NCI-H524 treated with DMSO at 0.1 percent for 48 hours (cell line): ENCODE results near the gene SND1.

Experiments used
- DNase-seq: peaks from one replicate; lab custom pipeline; 2025; lab: John Stamatoyannopoulos, UW

SND1 gene

GRCh38 chr7:127996253-127997071 is 344.5 kb downstream of the SND1 start:
- DNase-seq = no peak

GRCh38 chr7:127997226-127997922 is 345.4 kb downstream of the SND1 start:
- no peak for DNase-seq

GRCh38 chr7:127998671-127999070 is 346.7 kb downstream of the SND1 start:
- no peak for DNase-seq

GRCh38 chr7:128000048-128000447 is 348.1 kb downstream of the SND1 start:
- DNase-seq = no peak

- DNase-seq = no peak
Observed at GRCh38 chr7:128000854-128001265, 348.9 kb downstream of the SND1 start.

- DNase-seq = no peak
Observed at GRCh38 chr7:128003167-128003566, 351.2 kb downstream of the SND1 start.

DNA sequence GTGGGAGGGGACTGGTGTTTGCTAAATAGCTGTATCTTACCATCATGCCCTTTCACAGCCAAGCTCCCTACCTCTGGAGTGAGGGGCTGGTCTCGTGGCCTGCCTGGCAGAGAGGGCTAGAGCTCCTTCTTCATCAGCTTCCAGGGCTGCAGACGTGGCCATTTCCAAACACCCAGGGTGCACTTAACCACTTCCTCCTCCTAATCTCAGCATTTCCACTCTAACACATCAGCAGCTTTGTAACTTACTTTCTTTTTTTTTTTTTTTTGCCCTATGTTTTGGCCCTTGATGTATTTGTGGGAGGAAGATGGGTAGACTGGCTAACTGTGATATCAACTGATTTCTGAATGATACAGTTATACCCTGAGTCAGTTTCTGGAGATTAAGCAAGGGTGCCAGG is 351.8 kb downstream of the SND1 start:
- no peak for DNase-seq

- DNase-seq = no peak
Observed at GRCh38 chr7:128004623-128005022, 352.6 kb downstream of the SND1 start.

GRCh38 chr7:128005117-128005516 is 353.1 kb downstream of the SND1 start:
- no peak for DNase-seq

- DNase-seq = no peak
Observed at GRCh38 chr7:128005759-128006159, 353.8 kb downstream of the SND1 start.

GRCh38 chr7:128006550-128007302 is 354.7 kb downstream of the SND1 start:
- DNase-seq = no peak

DNA sequence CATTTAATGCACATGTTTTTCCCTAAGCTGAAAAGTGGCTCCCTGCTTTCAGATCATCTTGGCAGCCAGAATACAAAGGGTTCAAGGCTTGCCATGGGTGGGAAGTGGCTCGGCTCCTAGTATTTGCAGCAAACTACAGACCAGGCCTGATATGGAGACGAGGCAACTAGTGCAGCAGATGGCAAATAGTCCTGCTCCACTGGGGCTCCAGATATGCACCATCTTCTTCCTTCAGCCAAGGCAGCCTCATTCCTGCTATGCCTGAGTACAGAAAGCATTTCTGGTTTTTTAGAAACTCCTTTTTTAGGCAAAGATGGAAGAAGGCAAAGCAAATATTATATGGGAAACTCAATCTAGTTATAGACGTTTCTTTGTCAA is 355.3 kb downstream of the SND1 start:
- no peak for DNase-seq

DNA sequence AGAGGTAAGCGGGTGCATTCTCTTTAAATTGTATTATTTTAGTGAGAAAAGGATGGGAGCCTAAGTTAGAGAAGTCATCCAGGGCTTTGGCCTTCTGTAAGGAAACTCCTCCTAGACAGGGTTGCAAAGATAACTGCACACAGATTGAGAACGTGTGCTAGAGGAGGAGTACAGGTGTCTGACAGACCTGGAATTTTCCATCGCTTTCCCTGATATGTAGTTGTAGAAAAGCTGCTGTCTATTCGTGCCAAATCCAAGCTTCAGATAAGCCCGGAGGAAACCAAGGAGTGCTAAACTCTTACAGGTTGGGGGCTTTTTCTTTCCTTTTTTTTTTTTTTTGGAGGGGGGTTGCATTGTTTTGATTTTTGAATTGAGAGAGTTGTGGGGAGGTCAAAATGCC is 356.1 kb downstream of the SND1 start:
- no peak for DNase-seq

GRCh38 chr7:128008744-128009143 is 356.8 kb downstream of the SND1 start:
- DNase-seq = no peak

DNA sequence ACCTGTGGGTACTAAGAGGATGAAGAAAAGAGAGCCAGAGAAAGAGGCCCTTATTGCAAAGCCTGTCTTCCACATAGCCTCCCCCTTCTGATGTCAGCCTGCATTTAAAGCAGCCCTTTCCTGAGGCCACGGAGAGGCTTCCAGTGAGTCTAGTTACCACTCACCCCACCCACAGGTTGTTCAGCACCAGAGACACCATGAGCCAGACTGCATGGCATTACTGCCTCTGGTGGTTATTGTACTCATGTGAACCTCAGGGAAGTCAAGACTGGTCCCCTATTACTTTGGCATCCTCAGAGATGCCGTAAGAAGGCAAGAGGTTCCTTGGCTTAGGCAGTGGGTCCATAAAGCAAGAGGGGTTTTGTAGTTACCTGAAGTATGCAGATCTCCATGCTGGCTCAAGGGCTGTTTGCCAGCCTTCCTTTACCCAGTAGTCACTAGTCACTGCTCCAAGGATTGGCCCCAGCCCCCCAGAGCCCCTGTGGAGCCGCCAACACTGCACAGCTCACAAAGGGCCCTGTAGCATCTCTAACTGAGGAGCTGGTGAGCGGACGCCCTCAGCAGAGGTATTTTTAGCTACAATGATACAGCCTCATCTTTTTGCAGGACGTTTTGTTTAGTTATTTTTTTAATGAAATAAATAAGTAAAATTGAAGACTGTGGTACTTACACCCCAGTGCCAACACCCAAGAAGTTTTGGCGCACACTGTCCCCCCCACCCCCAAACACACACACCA is 358.6 kb downstream of the SND1 start:
- no peak for DNase-seq

DNA sequence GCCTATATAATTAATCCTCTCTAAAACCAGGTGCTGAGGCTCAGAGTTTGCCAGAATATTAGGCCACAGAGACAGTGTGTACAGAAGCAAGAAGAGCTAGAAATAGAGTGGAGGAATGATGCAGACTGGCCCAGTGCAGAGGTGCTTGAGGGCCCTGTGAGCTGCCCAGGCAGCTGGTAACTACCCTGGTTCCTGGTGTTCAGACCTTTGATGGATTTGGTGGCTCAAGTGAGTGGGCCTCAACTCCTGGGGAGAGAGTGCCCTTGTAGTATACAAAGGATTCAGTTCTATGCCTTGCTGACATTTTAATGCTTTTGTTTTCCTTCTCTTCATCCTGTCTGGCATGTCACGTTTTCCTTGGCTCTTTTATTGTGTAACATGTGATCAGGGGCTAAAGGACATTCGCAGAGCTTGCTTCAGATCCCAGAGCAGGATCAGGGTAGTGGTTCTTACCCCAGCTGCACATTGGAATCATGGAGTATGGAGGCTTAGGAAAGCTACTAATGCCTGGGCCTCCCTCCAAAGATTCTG is 359.2 kb downstream of the SND1 start:
- DNase-seq = no peak

- DNase-seq = peak; percentile 92
Observed at GRCh38 chr7:128014811-128015210, 362.8 kb downstream of the SND1 start.

DNA sequence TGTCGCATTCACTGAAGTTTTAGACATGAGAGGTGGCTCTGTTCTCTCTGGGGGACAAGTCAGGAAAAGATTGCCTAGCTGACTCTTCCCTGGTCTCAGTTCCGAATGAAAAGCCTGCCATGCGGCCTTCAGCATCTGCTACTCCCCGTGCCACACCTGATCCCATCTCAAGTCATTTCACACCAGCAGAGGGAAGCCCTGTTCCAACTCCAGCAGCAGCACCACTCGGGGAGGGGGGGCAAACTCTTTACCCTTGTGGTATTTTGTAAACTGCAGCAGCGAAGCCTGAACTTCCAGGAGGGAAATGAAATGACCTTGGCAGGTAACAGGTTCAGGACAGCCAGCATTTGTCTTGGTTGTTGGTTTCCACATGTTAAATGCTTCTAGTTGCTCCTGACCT is 365.5 kb downstream of the SND1 start:
- no peak for DNase-seq

- DNase-seq = no peak
Observed at GRCh38 chr7:128017862-128018845, 366.2 kb downstream of the SND1 start.

DNA sequence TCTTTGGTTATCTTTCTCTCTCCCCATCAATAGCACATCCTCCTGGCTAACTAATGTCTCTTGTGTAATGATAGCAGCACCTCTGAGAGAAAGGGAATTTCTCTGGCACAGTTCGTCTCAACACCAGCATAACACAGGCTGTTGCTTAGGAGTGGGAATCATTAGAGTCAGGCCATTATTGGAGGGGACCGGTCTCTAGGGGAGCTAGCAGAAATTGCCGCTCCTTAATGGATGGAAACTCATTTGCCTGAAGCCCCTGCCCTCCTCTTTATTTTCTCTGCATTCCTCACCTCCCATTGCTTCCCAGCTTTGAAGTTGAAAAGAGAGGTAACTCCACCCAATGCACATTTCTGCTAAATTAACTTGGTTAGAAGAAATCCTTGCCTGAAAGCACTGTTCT is 367.3 kb downstream of the SND1 start:
- DNase-seq = no peak

DNA sequence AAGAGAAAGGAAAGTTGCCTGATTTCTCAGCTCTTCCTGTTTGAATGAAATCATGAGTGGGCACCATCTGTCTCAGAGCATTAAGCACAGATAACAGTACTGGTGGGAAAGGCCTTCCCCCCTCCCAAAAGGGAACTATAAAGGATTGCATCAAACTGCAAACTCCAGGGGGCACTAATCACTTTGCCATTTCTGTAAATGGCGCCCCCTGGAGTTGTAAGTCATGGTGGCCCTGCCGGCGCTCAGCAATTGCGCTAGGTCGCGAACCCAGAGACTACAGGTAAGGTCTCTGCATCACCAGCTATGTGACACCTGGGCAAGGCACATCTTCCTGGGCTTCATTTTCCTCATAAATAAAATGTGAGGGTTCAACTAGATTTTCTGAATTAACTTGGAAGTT is 368.2 kb downstream of the SND1 start:
- no peak for DNase-seq
